ENCODE results near the gene BPIFA1.

Gene BPIFA1

DNA sequence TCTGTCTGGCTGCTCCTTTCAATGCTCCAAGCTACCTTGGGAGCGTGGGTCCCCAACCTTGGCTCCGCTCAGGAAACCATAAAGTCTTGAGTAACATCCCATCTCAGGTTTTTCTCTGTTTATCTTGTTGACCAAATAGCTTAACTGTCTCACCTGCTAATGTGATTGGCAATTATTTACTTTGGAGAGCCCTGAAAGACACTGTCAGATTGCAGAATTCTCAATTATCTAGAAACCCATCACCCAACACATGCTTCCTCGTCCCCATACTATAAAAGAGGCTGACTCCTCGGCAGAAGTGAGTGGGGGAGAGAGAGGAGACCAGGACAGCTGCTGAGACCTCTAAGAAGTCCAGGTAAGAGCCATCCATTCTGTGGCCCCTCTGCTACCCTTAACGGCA is at the start of gene BPIFA1:
Gene BPIFA1 (plus strand): TSS at position 301 of the 400 bp plus-strand sequence. CDS start 1,716 bp downstream, outside the sequence.
- Histone ChIP-seq H3F3A (ENCODE audit: insufficient read depth) (no peaks in the 10 kb centered on the region), H3K9me2 (replicated peaks; ENCODE audit: insufficient read depth, low read length) (no peaks in the 10 kb centered on the region), H2AFZ (ENCODE audit: low read depth, low read length, severe bottlenecking) (no peak within 1 kb of the TSS), H3K9me3 (ENCODE audit: insufficient read depth, low read length) (no peaks in the 10 kb centered on the region), H4K20me1 (ENCODE audit: low read depth, low read length) (no peaks in the 10 kb centered on the region), H3K4me2 (ENCODE audit: low read depth, low read length, poor library complexity, severe bottlenecking) (no peak within 1 kb of the TSS), H3K9ac (ENCODE audit: low read length) (no peak within 1 kb of the TSS), H3K79me2 (ENCODE audit: insufficient read depth, low read length) (no peaks in the 10 kb centered on the region), H3K36me3 (ENCODE audit: low read length) (no peaks in the 10 kb centered on the region), H3K4me3 (ENCODE audit: insufficient read depth, low read length, poor library complexity, severe bottlenecking) (no peak within 1 kb of the TSS), H3K27ac (ENCODE audit: low read depth, low read length) (no peak within 1 kb of the TSS), H3K27me3 (ENCODE audit: low read length) (no peaks in the 10 kb centered on the region)
- TF ChIP-seq, protein P1, sequence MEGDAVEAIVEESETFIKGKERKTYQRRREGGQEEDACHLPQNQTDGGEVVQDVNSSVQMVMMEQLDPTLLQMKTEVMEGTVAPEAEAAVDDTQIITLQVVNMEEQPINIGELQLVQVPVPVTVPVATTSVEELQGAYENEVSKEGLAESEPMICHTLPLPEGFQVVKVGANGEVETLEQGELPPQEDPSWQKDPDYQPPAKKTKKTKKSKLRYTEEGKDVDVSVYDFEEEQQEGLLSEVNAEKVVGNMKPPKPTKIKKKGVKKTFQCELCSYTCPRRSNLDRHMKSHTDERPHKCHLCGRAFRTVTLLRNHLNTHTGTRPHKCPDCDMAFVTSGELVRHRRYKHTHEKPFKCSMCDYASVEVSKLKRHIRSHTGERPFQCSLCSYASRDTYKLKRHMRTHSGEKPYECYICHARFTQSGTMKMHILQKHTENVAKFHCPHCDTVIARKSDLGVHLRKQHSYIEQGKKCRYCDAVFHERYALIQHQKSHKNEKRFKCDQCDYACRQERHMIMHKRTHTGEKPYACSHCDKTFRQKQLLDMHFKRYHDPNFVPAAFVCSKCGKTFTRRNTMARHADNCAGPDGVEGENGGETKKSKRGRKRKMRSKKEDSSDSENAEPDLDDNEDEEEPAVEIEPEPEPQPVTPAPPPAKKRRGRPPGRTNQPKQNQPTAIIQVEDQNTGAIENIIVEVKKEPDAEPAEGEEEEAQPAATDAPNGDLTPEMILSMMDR (IDR thresholded peaks at IDR 0.05; ENCODE audit: insufficient read depth, low read length, poor library complexity, severe bottlenecking), result no peak
- TF ChIP-seq EZH2phosphoT487 (conservative IDR thresholded peaks at IDR 0.05; ENCODE audit: low read length), result no peak

DNA sequence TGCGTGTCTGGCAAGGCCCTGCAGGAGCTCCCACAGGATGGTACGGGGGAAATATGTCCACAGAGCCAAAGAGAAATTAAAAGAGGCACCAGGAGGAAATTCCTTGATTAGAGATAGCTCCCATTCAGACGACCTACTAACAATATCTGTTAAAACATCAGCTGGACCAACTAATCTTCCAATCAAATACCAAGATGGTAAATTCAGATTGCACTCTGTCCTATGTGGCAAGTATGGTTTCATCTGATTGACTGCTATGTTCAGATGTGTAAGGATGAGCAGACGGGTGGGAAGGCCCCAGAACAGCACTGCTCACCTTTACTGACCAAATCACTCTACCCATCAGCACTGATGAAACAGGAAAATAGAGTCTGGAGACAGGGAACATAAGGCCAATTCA is 48.3 kb upstream of the BPIFA1 start:
- Histone ChIP-seq H3K27ac (ENCODE audit: low read depth, low read length) (no peak overlapping the region), H3F3A (ENCODE audit: insufficient read depth) (no peaks in the 10 kb centered on the region), H4K20me1 (ENCODE audit: low read depth, low read length) (no peaks in the 10 kb centered on the region), H3K36me3 (ENCODE audit: low read length) (no peaks in the 10 kb centered on the region), H3K4me2 (ENCODE audit: low read depth, low read length, poor library complexity, severe bottlenecking) (no peak overlapping the region), H3K9me2 (replicated peaks; ENCODE audit: insufficient read depth, low read length) (no peaks in the 10 kb centered on the region), H3K9me3 (ENCODE audit: insufficient read depth, low read length) (no peaks in the 10 kb centered on the region), H3K9ac (ENCODE audit: low read length) (no peak overlapping the region), H3K4me3 (ENCODE audit: insufficient read depth, low read length, poor library complexity, severe bottlenecking) (no peak overlapping the region), H3K79me2 (ENCODE audit: insufficient read depth, low read length) (no peaks in the 10 kb centered on the region), H2AFZ (ENCODE audit: low read depth, low read length, severe bottlenecking) (no peak overlapping the region), H3K27me3 (ENCODE audit: low read length) (no peaks in the 10 kb centered on the region)
- TF ChIP-seq EZH2phosphoT487 (conservative IDR thresholded peaks at IDR 0.05; ENCODE audit: low read length), result no peak

DNA sequence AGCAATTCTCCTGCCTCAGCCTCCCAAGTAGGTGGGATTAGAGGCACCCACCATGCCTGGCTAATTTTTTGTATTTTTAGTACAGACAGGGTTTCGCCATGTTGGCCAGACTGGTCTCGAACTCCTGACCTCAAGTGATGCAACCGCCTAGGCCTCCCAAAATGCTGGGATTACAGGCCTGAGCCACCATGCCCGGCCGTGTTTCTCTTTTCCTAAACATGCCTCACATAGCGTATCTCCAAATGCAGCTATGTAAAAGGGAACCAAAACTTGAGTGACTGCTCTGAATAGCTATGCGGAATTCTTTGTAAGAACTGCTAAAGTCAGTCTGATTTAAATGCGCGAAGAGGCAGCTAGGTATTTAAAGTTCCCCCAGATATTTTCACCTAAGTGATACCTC is 47.4 kb upstream of the BPIFA1 start:
- Histone ChIP-seq H4K20me1 (ENCODE audit: low read depth, low read length) (no peaks in the 10 kb centered on the region), H3K27me3 (ENCODE audit: low read length) (no peaks in the 10 kb centered on the region), H3K9ac (ENCODE audit: low read length) (no peak overlapping the region), H3K36me3 (ENCODE audit: low read length) (no peaks in the 10 kb centered on the region), H3K4me2 (ENCODE audit: low read depth, low read length, poor library complexity, severe bottlenecking) (no peak overlapping the region), H3K4me3 (ENCODE audit: insufficient read depth, low read length, poor library complexity, severe bottlenecking) (no peak overlapping the region), H3K79me2 (ENCODE audit: insufficient read depth, low read length) (no peaks in the 10 kb centered on the region), H2AFZ (ENCODE audit: low read depth, low read length, severe bottlenecking) (no peak overlapping the region), H3K9me2 (replicated peaks; ENCODE audit: insufficient read depth, low read length) (no peaks in the 10 kb centered on the region), H3F3A (ENCODE audit: insufficient read depth) (no peaks in the 10 kb centered on the region), H3K27ac (ENCODE audit: low read depth, low read length) (no peak overlapping the region), H3K9me3 (ENCODE audit: insufficient read depth, low read length) (no peaks in the 10 kb centered on the region)
- TF ChIP-seq, protein P1 (IDR thresholded peaks at IDR 0.05; ENCODE audit: insufficient read depth, low read length, poor library complexity, severe bottlenecking), result no peak
- no peak for TF ChIP-seq EZH2phosphoT487 (conservative IDR thresholded peaks at IDR 0.05; ENCODE audit: low read length)

DNA sequence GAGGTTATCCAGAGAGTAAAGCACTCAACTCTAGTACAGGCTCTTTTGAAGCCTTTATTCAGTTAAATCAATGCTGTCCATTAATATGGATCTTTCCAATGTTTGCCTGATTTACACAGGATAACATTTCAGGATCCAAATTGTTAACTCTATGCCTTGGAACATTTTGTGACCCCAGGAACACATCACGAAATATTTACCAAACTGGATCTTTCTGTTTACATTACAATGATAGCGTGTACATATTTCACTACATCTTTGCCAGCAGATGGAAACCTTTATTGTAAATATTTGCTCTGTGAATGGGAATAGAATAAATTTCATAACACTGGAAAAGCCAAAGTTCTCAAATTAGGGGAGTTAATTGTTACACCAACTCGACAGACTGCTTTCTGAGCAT is 44.3 kb upstream of the BPIFA1 start:
- Histone ChIP-seq H3K9ac (ENCODE audit: low read length) (no peak overlapping the region), H3K9me3 (ENCODE audit: insufficient read depth, low read length) (no peaks in the 10 kb centered on the region), H3K4me3 (ENCODE audit: insufficient read depth, low read length, poor library complexity, severe bottlenecking) (no peak overlapping the region), H3K79me2 (ENCODE audit: insufficient read depth, low read length) (no peaks in the 10 kb centered on the region), H3K27me3 (ENCODE audit: low read length) (no peaks in the 10 kb centered on the region), H3K9me2 (replicated peaks; ENCODE audit: insufficient read depth, low read length) (no peaks in the 10 kb centered on the region), H3F3A (ENCODE audit: insufficient read depth) (no peaks in the 10 kb centered on the region), H2AFZ (ENCODE audit: low read depth, low read length, severe bottlenecking) (no peak overlapping the region), H4K20me1 (ENCODE audit: low read depth, low read length) (no peaks in the 10 kb centered on the region), H3K36me3 (ENCODE audit: low read length) (no peaks in the 10 kb centered on the region), H3K27ac (ENCODE audit: low read depth, low read length) (no peak overlapping the region), H3K4me2 (ENCODE audit: low read depth, low read length, poor library complexity, severe bottlenecking) (no peak overlapping the region)
- no peak for TF ChIP-seq EZH2phosphoT487 (conservative IDR thresholded peaks at IDR 0.05; ENCODE audit: low read length)
- TF ChIP-seq, protein P1 (IDR thresholded peaks at IDR 0.05; ENCODE audit: insufficient read depth, low read length, poor library complexity, severe bottlenecking), result no peak

All from SU-DHL-6 (cell line).